HG03469 (cell line): ENCODE data around the gene NOG.

Source experiments
- ATAC-seq: cut with Tn5 transposase; IDR thresholded peaks from one replicate; pipeline ENCODE4 v1.9.1; 2021; ENCODE audit warnings: mild to moderate bottlenecking, moderate library complexity, moderate number of reproducible peaks; ENCODE audit not compliant: unreplicated experiment

The NOG gene

DNA sequence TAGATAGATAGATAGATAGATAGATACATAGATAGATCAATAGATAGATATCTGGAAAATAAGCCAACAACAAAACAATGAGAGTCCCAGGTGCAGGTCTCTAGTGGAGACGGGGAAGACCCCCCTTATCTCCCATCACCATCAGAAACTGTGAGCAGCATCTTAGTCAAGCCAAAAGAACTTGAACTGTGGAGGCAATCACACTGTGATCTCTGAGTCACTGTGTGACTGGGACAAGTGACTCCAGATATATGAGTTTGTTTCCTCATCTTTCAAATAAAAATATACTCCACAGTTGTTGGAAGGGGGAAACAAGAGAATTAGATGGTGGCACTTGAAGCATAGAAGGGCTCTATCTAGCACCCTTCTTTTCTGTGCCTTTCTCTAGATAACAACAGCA, 42.1 kb downstream of the NOG start:
- ATAC-seq = no peak

DNA sequence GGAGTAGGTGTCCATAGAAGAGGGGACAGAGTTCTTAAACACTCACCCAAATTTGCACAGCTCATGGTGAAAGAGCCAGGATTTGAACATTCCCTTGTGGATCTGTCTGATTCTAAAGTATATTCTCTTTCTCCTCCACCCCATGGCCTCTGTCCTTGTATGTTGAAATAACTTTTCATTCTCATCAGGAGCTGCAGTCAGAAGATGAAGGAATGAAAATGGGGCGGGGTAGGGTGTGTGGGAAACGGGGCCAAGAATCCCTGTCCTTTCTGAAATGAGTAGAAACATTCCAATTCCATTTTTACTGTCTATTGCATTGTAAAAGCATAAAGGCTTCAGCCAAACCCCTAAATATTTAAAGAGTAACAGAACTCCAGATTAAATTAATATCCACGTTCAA, 42.8 kb downstream of the NOG start:
- ATAC-seq = no peak

DNA sequence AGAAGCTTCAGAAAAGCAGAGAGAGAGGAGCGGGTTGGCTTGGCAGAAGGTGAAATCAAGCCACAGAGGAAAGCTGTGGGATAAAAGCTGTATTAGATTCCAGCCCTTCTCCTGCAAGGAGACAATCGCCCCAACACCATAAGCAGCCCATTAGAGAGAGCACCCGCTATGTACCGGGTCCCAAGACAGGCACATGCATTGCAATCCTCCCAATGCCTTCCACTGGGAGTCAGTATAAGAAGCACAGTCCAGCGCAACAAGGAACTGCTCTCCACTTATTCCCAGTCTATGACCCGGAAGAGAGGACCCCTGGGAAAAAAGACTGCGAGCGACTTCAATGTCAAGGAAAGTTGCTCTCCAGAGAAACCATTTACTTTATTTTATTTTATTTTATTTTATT, 43.8 kb downstream of the NOG start:
- no peak for ATAC-seq

DNA sequence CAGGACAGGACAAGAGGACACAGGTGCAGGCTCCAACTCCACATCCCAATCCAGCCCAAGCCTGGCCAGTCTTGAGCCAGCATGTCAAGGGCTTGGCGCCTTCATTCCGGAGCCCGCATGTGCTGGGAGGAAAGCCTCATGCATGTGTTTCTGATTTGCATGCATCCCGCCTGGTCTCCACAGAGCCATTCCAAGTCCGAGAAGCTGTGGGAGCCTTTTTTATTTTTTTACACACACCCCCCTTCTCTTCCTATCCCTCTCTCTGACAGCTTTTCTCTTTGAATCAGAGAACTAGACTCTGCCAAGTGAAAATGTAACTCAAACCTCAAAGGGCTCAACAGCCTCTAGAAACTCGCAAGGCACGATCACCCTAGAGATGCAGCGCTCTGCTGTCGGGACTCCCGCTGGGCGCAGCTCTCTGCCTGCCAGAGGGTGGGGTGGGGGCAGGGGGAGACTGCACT, 45.1 kb downstream of the NOG start:
- no peak for ATAC-seq

DNA sequence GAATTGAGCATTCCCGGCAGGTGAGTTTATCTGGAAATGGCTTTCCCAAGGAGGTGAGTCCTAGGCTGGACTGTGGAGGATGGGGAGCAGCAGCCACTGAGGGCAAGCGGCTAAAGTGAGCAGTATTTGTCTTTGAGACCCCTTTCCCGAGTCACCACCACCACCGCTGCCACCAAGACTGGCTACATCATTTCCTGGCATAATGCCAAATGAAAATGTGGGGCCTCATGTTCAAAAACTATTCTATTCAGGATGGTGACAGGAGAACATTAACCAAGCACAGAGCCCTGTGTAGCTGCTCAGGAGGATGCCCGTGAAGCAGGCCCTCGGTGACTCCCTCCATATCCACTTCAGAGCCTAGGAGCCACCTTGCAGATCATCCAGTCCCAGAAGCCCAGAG, 46.0 kb downstream of the NOG start:
- no peak for ATAC-seq

DNA sequence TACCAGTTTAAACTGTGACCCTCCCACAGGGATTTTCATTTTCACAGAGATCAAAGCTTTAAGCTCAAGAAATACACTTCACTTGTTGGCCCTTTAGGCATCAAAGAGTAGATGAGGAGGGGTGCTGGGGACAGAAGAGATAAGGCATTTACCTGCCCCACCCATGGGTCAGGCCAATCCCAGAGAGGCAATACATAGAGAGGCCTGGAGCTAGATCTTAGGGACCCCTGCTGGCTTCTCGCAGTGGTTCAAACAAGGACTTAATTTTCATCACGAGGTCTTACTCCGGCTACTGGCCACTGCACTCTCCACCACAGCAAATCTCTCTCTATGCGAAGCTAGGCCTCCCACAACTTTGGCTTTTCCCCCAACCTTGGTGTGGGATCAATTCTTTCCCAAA, 46.6 kb downstream of the NOG start:
- no peak for ATAC-seq

DNA sequence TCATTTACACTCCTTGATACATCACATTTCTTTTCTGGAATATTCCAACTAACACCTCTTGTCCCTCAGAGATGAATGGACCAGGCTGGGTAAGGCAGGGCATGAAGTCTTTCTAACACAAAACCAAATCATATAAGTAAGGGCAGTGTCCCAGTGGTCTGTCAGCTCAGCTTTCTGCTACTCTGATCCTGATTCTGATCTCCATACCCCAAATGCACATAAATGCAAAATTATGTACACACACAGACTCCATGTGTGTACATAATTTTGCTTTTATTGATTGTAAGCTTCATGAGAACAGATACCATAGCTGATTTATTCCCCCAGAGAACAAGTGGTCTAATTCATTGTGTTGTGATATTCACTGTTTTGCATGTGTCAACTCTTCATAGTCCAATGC, 47.9 kb downstream of the NOG start:
- ATAC-seq = no peak

DNA sequence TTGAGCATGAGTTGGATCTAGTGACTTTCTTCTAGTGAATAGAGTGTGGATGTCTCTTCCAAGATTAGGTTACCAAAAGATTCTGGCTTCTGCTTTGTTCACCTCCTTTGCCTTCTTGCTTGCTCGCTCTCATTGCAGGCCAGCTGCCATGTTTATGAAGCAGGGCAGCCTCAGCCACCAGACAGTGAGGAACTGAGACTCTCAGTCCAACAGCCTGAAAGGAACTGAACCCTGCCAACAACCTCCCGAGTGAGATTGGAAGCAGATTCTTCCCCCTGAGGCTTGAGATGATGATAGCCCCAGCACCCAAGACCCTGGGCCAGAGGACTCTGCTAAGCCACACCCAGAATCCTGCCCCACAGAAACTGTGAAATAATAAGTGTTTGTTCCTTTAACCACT, 48.4 kb downstream of the NOG start:
- no peak for ATAC-seq

DNA sequence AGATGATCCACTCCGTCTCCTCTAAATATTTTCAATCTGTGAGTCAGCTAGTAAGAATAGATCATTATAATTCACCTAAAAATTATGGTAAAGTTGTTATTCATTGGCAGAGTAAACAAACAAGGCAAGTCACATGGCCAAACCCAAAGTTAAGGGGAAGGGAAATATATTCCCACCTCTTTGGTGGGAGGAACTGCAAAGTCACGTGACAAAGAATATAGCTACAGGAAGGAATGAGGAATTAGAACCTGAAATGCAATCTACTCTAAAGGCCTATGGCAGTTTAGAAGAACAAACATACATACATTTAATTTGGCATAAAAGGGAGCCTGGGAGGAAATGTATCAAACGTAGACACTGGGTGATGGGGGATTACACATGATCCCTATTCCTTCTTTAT, 48.9 kb downstream of the NOG start:
- no peak for ATAC-seq
